Right ventricle myocardium superior (tissue), 1 donor: ENCODE data around the gene RMND5B. TPM values are rescaled to one million over a fixed set of nuclear protein-coding genes. Genes with fewer than 3 reads are reported as not detected.

Experiments used
- ATAC-seq: fragments of 200-7000 bp; cut with Tn5 transposase; one replicate; pipeline ENCODE4 v1.9.1; 2020; ENCODE audit warnings: mild to moderate bottlenecking; ENCODE audit not compliant: poor library complexity
- DNase-seq: peaks from one replicate; pipeline ENCODE4 v3.0.0-alpha.2; 2020
- intact Hi-C: fragments of 100-400 bp; cut with DNase I; formaldehyde crosslinking; loops from one replicate; pipeline ENCODE4 v1.11.2; 2022
- total RNA-seq: library from RNA; stranded (reverse); fragmentation: NEBNext Ultra II Directional; extraction: Animal tissue kit (Norgen Biotek cat#: 25700); gene quantifications from one replicate; pipeline ENCODE4 v1.2.1, GENCODE V29; 2021
- donor health status: DM: no; HTN: yes; CAD: no; lungs with severe emphysema.

Gene RMND5B
- total RNA-seq, 1 donor from 2014 or later: 33.7 TPM

DNA sequence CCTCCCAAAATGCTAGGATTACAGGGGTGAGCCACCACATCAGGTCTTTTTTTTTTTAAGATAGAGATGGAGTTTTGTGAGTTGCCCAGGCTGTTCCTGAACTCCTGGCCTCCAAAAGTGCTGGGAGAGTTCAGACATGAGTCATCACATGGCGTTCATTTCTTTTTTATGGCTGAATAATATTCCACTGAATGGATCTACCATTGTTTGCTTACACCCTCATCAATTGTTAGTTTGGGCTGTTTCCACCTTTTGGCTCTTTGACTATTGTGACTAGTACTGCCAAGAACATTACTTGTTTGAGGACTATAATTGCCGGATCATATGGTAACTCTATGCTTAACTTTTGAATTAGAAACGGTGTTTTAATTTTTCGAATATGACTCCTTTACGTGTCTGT, 18.3 kb upstream of the RMND5B start:
- DNase-seq (no peak), ATAC-seq (no peak)
- intact Hi-C loops: no loop called here

DNA sequence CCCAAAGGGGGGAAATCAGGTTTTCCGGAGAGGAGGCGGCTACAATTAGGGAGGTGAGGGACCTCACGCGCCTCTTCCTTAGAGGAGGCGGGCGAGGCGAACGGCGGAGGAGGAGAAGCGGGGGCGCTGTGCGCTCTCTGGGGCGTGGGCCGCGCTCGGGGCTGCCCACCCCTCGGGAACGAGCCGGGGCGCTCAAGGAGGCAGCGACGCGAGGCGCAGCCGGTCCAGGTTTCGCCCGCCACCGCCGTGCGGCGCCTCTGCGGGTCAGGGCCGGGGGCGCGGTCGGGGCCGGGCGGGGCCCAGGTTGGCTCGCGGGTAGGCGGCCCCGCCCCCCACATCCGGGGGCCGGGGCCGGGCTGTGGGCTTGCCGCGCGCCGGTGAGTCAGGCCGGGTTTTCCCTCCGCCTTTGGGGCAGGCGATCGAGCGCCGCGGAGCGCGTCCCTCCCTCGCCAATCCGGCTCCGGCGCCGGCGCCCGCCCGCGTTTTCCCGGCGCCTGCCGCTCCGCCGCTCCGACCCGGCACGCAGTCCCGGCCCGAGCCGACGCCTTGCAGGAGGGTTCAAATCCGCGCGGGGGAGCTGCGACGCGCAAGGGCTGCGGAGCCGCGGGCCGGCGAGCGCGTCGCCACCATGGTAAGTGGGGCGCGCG, 17.6 kb upstream of the RMND5B start, which contains the start of gene N4BP3:
N4BP3 (plus strand) TSS at position 392 of the 647 bp plus-strand sequence. CDS start 6,052 bp downstream, outside the sequence.
- intact Hi-C loops: no loop called here
- DNase-seq (no peak), ATAC-seq (peak; percentile 39)

DNA sequence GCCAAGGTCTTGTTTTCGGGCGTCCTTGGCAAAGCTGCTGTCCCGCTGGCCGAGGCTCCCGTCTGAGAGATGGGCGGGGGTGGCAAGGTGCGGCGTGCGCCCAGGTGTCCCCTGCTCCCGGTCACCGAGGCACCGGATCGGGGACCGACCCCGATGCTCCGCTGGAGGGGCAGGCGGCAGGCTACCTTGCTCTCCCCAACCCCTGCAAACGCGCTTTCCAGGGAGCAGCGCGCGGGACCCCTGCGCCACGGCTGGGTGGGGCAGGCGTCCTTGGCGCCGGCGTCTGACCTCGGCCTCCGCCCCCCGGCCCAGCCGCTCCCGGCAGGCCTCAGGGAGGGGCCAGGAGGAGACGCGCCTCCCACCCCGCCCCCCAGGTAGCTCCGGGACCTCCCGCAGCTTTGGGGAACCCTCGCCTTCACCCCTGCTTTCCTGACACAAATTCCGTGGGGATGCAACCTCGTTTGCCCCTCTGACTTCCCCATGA, 16.9 kb upstream of the RMND5B start:
- peak; percentile 13 for ATAC-seq
- intact Hi-C loops: no loop called here
- no peak for DNase-seq

DNA sequence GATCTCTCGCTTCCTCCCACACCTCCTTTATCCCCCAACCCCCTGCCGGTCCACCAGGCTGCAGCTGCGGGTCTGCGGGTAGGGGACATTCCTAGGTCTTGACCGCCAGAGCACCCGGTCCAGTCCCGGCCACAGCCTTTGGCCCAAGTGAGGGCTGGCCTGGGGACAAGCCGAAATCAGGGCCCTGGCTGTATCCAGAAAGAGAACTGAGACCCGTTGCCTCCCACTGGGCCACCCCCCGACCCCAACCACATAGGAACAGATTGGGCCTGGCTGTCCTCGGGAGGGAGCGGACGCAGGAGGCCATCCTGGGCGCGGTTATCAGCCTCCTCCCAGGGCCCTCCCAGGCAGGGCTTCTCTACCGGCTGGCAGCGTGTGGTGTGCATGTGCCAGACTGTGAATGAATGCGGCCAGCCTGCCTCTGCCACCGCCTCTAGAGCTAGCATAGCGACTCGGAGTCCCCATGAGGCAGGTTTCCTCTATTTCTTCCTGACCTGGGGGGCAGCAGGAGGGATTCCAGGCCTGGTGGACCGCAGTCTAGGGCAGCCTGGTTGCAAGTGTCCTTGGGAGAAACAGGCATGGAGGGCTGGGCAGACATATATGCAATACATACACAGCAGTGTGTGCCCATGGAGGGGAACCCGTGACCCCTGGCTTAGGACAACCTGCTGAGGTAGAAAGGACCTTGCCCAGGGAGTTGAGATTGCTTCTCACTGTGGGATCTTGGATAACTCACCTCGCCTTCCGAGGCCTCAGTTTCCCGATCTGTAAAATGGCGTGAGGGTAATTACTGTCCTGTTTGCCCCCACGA, 16.3 kb upstream of the RMND5B start:
- ATAC-seq: peak; percentile 28
- intact Hi-C loops: no loop called here
- no peak for DNase-seq

DNA sequence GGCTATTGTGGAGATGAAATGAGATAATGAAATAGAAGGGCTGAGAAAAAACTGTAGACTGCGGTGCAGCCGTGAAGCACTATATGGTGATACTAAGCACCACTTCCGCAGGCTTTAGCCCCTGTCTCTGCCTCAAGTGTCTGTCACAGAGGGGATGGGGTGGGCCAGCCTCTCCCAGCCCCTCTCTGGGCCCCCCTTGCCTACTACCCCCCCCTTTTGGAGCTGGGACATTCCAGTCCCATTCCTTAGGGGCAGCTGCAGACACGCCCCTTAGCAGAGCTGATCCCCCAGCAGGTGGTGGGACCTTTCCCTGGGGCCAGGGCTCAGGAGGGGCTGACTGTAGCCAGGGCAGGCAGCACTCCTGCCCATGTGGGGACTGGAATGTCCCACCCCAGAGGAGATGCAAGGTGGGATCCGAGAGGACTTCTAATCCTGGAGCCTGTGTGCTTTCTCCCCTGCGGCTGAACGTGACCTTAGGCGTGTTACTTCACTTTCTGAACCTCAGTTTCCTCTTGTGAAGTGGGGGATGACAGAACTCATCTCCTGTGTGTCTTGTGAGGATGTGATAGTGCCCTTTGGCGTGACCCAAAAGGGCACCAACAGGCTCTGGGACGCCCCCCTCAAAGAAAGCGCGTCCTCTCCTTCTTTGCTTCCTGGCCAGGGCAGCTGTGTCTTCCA, 15.5 kb upstream of the RMND5B start:
- intact Hi-C loops: no loop called here
- DNase-seq (no peak), ATAC-seq (no peak)

DNA sequence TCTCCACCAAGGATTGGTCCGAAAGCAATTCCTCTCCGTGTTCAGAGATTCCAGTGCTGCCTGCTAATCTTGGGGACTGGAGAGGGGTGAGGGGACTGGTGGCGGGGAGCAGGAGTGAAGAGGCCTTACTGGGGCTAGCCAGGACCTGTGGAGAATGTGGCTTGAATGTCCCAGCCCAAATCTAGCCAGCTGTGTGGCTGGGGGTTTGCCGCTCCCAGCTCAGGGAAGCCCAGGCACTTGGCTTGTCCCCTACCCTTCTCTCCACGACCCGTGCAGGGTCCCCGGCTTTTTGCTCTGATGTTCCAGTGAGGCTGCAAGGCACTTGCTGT, 15.0 kb upstream of the RMND5B start:
- intact Hi-C loops: no loop called here

DNA sequence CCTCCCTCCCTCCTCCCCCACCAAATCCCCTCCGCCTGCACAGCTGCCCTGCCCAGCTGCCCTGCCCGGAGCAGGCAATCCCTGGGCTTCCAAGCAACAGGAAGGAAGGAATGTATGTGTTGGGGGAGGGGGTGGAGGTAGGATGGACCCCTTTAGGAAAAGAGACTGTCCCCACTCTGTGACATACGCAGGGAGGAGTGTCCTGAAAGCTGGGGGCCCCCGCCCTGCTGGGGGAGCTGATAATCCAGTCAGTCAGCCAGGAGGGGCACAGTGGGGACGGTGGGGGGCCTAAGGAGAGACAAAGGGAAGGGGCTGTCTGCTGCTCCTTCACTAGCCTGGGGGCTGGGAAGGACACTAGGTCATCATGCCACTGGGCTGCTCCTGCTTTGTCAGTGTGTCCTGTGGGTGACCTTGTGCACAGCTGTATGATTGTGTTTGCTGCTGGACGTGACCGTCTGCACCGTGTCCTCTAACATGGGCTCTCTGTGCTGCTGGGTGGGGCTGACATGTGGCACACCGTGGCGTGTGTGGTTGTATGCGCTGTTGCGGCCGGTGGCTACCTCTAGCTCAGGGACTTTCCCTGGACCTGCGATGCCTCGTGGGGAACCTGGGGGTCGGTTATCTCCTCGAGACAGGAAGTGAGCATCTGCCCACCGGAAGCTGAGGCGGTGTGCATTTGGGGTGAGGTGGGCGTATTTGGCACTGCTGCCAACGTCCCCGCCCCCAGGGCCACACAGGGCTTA, 14.5 kb upstream of the RMND5B start:
- DNase-seq (no peak), ATAC-seq (no peak)
- intact Hi-C loops: no loop called here

More for the DNA sequence above, 15.0 kb upstream of the RMND5B start:
- no peak for ATAC-seq
- no peak for DNase-seq

DNA sequence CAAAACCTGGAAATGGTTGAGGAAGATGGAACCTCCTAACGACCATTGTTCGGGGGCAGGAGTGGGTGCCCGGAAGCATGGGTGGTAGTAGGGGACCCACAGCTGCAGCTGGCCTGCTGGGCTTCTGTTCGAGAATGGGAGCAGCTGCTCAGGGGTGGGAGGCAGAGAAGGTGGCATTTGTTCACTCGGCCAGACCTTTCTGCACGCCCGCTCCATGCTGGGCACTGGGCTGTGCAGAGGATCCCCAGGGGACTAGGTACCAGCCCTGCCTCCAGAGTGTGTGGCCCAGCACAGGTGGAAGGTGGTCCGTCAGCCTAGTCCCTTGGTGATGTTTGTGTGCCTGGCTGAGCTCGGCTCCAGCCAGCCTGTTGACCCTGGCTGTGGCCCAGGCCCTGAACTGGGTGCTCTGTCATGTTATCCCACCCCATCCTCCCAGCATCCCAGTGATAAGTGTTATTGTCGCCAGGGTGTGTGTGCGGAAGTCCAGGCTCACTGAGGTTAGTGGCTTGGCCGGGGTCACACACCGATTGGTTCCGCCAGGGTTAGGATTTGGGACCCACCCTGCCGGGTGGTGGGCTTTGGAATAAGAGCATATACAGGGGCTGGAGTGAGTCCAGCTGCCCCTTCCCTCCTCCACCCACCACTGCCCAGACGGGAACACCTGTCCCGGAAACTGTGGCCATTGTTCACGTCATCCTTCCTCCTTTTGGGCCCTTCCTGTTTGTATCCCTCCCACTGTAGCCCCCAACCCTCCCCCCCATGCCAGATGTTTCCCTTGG, 12.7 kb upstream of the RMND5B start:
- no peak for ATAC-seq
- intact Hi-C loops: no loop called here
- DNase-seq: peak; percentile 63

DNA sequence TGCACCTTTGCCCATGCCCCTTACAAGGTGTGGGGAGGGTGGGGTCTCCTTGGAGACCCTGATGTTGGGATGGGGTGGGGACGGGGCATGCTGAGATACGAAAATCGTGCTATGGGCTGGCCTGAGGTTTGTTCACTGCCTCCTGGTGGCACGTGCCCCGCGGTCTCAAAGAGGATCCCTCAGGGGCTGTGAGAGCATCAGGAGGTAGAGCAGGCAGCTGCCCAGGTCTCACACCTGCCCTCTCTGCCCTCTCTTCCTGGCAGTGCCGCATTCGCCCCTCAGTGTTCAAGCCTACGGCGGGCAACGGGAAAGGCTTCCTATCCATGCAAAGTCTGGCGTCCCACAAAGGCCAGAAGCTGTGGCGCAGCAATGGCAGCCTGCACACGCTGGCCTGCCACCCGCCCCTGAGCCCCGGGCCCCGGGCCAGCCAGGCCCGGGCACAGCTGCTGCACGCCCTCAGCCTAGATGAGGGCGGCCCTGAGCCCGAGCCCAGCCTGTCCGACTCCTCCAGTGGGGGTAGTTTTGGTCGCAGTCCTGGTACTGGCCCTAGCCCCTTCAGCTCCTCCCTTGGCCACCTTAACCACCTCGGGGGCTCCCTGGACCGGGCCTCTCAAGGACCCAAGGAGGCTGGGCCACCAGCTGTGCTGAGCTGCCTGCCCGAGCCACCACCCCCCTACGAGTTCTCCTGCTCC, 10.8 kb upstream of the RMND5B start:
- intact Hi-C loops: no loop called here
- ATAC-seq (no peak), DNase-seq (no peak)

DNA sequence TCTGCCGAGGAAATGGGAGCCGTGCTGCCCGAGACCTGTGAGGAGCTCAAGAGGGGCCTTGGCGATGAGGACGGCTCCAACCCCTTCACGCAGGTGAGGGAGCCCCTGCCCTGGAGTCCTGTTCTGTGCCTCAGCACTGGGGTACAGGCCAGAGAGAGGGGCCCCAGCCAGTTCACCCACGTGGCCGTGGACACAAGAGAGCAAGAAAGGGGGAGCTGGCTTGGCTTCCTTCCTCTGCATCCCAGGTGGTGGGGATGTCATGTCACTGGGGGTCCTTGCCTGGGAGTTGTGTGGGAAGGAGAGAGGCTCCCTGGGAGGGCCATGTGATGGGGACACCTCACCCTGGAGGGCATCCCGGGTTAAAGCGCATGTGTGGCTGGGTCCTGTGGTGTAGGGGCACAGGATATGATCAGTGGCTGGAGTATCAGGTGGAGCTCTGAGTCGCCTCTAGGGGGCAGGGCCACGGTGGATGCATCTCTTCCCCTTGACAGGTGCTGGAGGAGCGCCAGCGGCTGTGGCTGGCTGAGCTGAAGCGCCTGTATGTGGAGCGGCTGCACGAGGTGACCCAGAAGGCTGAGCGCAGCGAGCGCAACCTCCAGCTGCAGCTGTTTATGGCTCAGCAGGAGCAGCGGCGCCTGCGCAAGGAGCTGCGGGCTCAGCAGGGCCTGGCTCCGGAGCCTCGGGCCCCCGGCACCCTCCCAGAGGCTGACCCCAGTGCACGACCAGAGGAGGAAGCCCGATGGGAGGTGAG, 10.0 kb upstream of the RMND5B start:
- DNase-seq: peak; percentile 91
- intact Hi-C loops: no loop called here
- peak; percentile 85 for ATAC-seq

DNA sequence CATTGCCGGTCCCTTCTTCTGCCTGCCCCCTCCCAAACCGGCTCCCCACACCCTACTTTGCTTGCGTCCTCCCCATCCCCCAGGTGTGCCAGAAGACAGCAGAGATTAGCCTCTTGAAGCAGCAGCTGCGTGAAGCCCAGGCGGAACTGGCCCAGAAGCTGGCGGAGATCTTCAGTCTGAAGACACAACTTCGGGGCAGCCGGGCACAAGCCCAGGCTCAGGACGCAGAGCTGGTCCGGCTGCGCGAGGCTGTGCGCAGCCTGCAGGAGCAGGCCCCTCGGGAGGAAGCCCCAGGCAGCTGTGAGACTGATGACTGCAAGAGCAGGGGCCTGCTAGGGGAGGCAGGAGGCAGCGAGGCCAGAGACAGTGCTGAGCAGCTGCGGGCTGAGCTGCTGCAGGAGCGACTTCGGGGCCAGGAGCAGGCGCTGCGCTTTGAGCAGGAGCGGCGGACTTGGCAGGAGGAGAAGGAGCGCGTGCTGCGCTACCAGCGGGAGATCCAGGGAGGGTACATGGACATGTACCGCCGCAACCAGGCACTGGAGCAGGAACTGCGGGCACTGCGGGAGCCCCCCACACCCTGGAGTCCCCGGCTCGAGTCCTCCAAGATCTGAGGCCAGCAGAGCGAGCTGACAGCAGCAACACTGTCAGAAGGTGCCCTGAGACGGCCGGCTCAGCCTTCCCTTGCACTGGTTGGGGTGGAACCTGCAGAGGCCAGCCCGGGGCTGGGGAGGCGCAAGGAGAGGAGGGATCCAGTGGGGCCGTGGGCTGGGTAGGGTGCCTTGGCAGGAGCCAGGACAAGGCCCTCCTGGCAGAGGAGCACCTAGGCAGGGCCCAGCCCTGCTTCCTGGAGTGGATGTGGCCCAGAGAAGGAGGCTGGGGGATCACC, 9.2 kb upstream of the RMND5B start:
- intact Hi-C loops: no loop called here
- peak; percentile 75 for DNase-seq
- ATAC-seq: peak; percentile 44

DNA sequence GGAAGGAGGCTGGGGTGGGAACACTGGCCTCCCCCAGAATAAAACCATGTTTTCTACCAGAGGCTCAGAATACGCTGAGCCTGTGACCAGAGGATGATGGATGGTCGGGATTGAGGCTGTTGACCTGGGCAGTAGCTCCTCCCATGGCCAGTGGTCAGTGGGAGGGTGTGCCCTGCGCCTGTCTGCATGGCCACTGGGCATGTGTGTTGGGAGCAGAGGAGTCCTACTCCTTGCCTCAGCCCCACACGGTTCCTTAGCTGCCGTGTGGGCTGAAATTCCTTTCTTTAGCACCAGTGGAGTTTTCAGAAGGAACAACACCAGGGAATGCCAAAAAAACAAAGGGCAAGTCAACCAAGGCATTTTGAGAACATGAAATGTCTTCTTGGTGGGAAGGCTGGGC, 8.5 kb upstream of the RMND5B start:
- DNase-seq: no peak
- ATAC-seq: no peak
- intact Hi-C loops: no loop called here

DNA sequence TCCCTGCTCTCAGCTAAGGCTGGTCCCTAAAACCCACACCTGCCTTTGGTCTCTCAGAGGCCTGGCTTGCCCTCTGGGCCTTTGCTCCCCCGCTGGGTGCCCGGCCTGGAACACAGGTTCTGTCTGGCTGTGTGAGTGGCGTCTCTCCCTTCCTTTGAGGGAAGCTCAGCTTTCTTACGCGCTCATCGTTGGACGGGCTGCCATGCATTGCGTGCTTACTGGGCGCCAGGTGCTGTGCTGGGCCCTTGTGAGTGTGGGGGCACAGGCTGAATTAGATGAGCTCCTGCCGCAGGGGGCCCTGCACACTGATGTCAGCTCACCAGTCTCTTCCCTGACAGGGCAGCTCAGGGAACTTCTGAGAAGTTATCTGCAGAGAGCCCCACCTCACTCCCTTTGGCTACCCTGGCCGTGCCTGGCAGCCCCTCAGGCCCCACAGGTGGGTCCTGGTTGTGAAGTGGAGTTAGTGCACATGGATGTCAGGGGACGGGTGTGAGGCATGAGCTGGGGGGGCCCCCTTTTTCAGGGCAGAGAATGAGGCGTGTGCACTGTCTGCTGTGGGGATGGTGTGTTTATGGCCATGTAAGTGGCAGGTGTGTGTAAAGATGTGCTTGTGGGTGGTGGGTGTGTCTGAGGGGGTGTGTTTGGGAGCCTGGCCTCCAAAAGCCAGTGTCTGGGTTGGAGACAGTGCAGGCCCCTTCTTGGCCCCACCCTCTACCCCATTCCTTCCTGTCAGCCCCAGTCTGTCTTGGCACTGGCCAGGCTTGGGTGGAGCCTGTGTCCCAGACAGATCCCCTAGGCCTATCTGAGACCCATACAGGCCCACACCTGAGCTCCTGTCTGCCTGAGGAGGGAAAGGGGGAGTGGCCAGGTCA, 7.5 kb upstream of the RMND5B start:
- intact Hi-C loops: no loop called here
- DNase-seq (no peak), ATAC-seq (no peak)

DNA sequence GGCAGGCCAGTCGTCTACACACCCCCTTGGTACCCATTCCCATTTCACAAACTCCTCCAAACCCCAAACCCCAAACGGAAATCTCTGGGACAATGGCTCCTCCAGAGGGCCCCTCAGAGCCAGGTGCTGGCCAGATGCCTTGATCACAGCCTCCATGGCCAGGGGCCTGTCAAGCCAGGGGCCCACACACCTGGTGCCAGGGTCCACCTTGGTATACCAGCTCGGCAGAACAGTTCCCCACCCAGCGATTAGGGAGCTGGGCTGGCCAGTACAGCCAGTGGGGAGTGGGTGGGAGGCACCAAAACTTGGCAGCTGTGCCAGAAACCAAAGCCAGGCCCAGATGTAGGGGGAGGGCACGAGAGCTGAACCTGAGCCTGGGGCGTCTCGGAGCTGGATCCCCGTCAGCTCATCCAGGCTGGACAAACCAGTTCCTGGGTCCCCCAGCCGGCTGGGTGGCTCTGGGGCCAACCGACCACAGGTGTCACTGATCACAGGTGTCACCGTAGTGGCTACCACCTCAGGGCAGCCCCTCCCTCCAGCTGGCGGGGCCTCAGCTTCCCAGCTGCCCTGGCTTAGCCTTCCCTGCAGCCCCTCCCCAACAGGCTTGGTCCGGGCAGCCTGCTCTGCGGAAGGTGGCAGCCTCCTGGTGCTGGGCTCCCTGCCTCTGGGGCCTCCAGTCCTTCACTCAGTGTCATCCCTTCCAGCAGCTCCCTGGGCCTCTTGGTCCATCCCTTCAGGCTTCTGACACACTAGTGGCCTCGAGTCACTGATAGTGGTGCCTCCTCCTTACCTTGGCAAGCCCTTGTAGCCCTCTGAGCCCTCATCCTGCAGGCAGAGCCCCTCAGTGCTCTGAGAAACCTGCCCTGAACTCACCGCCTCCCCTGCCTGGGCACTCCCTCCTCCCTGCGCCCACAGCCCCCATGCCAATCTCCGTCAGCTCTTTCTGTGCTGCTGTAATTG, 6.6 kb upstream of the RMND5B start:
- DNase-seq (no peak), ATAC-seq (no peak)
- intact Hi-C loops: no loop called here
